Measurements from ENCODE around the gene ARHGAP19.

ARHGAP19 gene

GRCh38 chr10:97311111-97311626 lies 18.7 kb upstream of the ARHGAP19 start:
- TF ChIP-seq CTCF (IDR thresholded peaks at IDR 0.05; ENCODE audit: insufficient read depth, low read depth, low read length, missing control alignments), result no peak
- DNase-seq (ENCODE audit: low read depth), result no peak
- H3K4me3 ChIP-seq (ENCODE audit: low read depth, low read length), result no peak overlapping the region

- no peak for DNase-seq (ENCODE audit: low read depth)
- TF ChIP-seq CTCF (IDR thresholded peaks at IDR 0.05; ENCODE audit: insufficient read depth, low read depth, low read length, missing control alignments), result no peak
- H3K4me3 ChIP-seq (ENCODE audit: low read depth, low read length), result no peak overlapping the region
Observed at GRCh38 chr10:97307866-97308780, 15.7 kb upstream of the ARHGAP19 start.

- H3K4me3 ChIP-seq (ENCODE audit: low read depth, low read length), result no peak overlapping the region
- no peak for DNase-seq (ENCODE audit: low read depth)
- no peak for TF ChIP-seq CTCF (IDR thresholded peaks at IDR 0.05; ENCODE audit: insufficient read depth, low read depth, low read length, missing control alignments)
Observed at GRCh38 chr10:97307441-97307840, 15.0 kb upstream of the ARHGAP19 start.

DNA sequence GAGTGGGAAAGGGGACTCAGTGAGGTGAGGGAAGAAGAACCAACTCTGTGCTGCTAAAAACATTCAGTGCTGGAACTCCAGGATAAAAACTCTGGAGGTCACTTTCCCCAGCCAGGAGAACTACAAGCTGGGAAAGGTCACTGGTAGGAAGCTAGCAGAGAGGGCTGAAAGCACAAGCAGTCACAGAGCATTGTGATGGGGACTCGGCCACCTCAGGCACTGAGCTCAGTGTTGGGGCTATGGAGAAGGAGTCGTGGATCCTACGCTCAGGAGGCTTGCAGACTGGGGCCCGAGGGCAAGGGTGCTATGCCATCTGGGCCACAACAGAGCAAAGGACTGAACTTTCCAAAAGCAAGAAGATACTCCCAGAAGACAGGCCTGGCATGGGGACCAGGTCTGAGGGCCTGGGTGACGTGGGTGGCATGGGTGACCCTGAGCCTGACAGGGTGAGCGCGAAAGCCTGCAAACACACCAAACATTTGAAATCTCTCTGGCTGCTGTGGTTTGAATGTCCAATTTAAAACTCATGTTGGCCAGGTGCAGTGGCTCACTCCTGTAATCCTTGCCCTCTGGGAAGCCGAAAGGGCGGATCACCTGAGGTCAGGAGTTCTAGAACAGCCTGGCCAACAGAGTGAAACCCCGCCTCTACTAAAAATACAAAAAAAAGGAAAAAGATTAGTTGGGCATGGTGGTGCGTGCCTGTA lies 9.8 kb upstream of the ARHGAP19 start:
- DNase-seq (ENCODE audit: low read depth), result no peak
- no peak overlapping the region for H3K4me3 ChIP-seq (ENCODE audit: low read depth, low read length)
- no peak for TF ChIP-seq CTCF (IDR thresholded peaks at IDR 0.05; ENCODE audit: insufficient read depth, low read depth, low read length, missing control alignments)

DNA sequence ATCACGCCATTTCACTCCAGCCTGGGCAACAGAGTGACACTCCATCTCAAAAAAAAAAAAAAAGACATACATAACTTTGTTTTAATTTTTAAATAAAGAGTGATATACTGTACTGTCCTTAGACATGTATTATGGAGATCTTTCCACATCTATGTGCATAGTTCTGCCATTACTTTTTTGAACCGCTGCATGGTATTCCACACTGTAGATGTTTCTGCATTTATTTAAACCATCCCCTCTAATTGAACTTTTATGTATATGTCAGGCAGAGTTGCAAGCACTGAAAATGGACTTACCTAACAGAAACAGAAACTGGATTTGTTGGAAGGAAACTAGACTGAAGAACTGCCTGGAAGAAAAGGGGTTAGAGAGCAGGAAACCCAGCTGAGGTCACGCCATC lies 8.5 kb upstream of the ARHGAP19 start:
- DNase-seq (ENCODE audit: low read depth), result no peak
- no peak for TF ChIP-seq CTCF (IDR thresholded peaks at IDR 0.05; ENCODE audit: insufficient read depth, low read depth, low read length, missing control alignments)
- no peak overlapping the region for H3K4me3 ChIP-seq (ENCODE audit: low read depth, low read length)

DNA sequence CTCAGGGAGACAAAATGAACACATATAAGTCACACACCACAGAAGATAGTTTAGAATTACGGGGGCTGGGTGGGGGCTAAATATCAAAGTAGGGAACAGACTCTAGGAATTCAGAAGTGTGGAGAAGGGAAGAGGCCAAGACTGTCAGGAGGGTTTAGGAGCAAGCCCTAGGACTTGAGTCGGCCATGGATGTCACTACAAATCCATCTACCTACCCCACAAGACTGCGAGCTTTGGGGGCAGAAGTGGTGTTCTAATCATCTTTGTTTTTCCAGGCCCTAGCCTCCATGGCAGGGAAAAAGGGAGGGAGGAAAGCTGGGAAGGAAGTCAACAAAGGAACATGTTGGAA lies 5.8 kb upstream of the ARHGAP19 start:
- DNase-seq (ENCODE audit: low read depth), result no peak
- H3K4me3 ChIP-seq (ENCODE audit: low read depth, low read length), result no peak overlapping the region

More for the DNA sequence above, 5.8 kb upstream of the ARHGAP19 start:
- no peak for TF ChIP-seq CTCF (IDR thresholded peaks at IDR 0.05; ENCODE audit: insufficient read depth, low read depth, low read length, missing control alignments)

All from GM12865 (cell line).